ENCODE data around the gene CLDN24. TPM values are rescaled to one million over a fixed set of nuclear protein-coding genes. Genes with fewer than 3 reads are reported as not detected.

CLDN24 gene
- polyA plus RNA-seq, 12 donors: 0.30 to 0.34 TPM; not detected in 10

- no peak for DNase-seq
Observed at GRCh38 chr4:183284965-183285364, 37.3 kb downstream of the CLDN24 start.

GRCh38 chr4:183284258-183284785, 37.9 kb downstream of the CLDN24 start:
- no peak for DNase-seq

DNA sequence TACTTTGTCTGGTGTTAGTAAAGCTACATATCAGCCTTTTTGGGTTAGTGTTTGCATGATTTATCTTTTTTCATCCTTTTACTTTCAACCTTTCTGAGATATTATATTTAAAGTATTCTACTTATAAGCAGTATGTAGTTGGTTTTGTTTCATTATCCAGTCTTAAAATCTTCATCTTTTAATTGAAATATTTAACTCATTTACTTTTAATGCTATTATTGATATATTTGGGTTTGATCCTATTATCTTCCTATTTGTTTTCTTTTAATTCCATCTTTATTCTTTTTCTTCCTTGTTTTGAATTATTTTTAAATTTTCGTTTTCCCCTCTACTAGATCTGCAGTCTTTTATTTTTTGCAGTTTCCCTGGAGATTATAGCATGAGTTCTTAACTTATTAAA, 46.1 kb downstream of the CLDN24 start:
- DNase-seq: no peak

GRCh38 chr4:183272384-183272783, 49.8 kb downstream of the CLDN24 start:
- DNase-seq: no peak

Other genes starting within 250 kb of the CLDN24 start
- gene WWC2, start 223.2 kb downstream of the CLDN24 start, polyA plus RNA-seq (ENCODE audit: insufficient read length in 12 of 12): 10 to 100 TPM in 11 of 12 donors, not detected in 1; 17.4 to 36.9 (median 21.4) TPM
- gene CLDN22, start 2.1 kb downstream of the CLDN24 start, polyA plus RNA-seq (ENCODE audit: insufficient read length in 12 of 12): under 1 TPM in 7 of 12 donors, not detected in 5; 0.25 to 0.58 (median 0.42) TPM
- 10 to 100 TPM in 11 of 12 donors, not detected in 1; 15.3 to 21.6 (median 17.5) TPM for gene CDKN2AIP, start 122.2 kb upstream of the CLDN24 start, polyA plus RNA-seq (ENCODE audit: insufficient read length in 12 of 12)
- 10 to 100 TPM in 11 of 12 donors, not detected in 1; 14.6 to 32.4 (median 16.6) TPM for gene ING2, start 182.6 kb upstream of the CLDN24 start, polyA plus RNA-seq (ENCODE audit: insufficient read length in 12 of 12)